ENCODE measurements around the gene TRDMT1. TPM values are rescaled to one million over a fixed set of nuclear protein-coding genes. Genes with fewer than 3 reads are reported as not detected.

The TRDMT1 gene
- total and polyA plus RNA-seq, 10 donors = 1.6 to 40.0 (median 12.0) TPM

- Histone ChIP-seq H3K4me1 (peaks cover 0 to 4% (median 0%) of the 10 kb centered on the region in 6 donors), H3K36me3 (no peaks in the 10 kb centered on the region), H3K4me3 (no peak overlapping the region), H3K9me3 (no peaks in the 10 kb centered on the region), H3K27ac (no peak overlapping the region), H3K27me3 (replicated peaks in 1 of 7) (no peaks in the 10 kb centered on the region)
- WGBS, 5 donors = 89 to 96% (median 92%) methylated on average over 5 of the region's 5 CpGs
- intact Hi-C loops (cut with DNase I; ENCODE audit: low total_unique reads) = no loop called here
- DNase-seq = no peak
- TF ChIP-seq POLR2A (IDR thresholded peaks at IDR 0.05) (no peak), CTCF (IDR thresholded peaks at IDR 0.05 in 8 of 11, conservative IDR thresholded peaks at IDR 0.05 in 3 of 11) (no peak), POLR2AphosphoS5 (IDR thresholded peaks at IDR 0.05) (no peak)
Observed at GRCh38 chr10:17126327-17126726, 75.1 kb downstream of the TRDMT1 start.

DNA sequence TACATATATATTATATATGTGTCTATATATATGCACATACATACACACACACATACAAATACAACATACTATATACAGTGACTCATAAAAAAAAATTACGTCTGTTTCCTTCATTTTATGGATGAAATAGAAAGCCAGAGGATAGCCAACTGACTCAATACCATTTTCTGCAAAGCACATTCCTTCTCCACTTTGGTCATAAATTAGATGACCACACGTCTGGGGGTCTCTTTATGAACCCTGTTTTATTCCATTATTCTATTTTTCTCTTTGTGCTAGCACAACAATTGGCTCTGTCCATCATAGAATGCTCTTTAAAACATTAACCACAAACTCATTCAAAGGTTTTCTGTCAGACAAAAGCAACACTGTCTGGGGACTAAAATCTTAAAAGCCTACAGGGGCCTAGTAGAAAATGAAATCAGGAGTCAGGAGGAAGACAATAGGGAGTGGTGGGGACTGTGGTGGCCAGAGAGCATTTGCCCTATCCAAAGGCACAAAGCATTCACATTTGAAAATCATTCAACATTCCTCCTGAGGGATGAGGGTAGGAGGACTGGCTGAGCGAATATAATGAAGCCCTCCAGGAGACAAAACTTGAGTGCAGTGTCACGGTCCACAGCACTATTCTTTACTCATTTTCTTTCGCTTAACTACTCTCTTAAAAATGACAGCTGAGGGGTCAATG is 76.1 kb downstream of the TRDMT1 start:
- no peak for DNase-seq
- Histone ChIP-seq H3K4me3 (no peak overlapping the region), H3K27me3 (replicated peaks in 1 of 7) (no peaks in the 10 kb centered on the region), H3K27ac (no peak overlapping the region), H3K9me3 (no peaks in the 10 kb centered on the region), H3K4me1 (peaks cover 0 to 4% (median 0%) of the 10 kb centered on the region in 6 donors), H3K36me3 (no peaks in the 10 kb centered on the region)
- intact Hi-C loops (cut with DNase I; ENCODE audit: low total_unique reads) = no loop called here
- TF ChIP-seq POLR2AphosphoS5 (IDR thresholded peaks at IDR 0.05) (no peak), POLR2A (IDR thresholded peaks at IDR 0.05) (no peak), CTCF (IDR thresholded peaks at IDR 0.05 in 8 of 11, conservative IDR thresholded peaks at IDR 0.05 in 3 of 11) (no peak)
- WGBS, 5 donors = 76 to 88% (median 80%) methylated on average over 5 of the region's 5 CpGs

DNA sequence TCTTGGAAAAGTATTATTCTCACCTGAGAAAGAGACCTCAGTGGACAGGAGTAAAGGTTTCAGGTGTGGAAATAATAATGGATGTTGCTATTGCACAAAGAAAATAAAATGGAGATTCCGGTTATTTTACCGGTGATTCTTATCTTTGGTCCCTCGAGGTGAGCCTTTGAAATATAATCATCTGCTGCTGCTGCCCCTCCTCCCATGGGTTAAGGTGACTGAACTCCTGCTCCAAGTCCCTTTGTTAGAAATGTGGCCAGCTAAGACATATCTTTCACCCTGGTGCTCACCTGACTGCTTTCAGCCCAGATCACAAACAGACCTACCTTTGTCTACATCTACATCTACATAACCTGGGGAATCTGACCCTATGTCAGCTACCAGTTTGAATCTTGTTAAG is 77.5 kb downstream of the TRDMT1 start:
- intact Hi-C loops (cut with DNase I; ENCODE audit: low total_unique reads) = no loop called here
- no peaks in the 10 kb centered on the region for H3K9me3 ChIP-seq
- H3K27me3 ChIP-seq (replicated peaks in 1 of 7) = no peaks in the 10 kb centered on the region
- no peak overlapping the region for H3K4me3 ChIP-seq
- peaks cover 0 to 4% (median 0%) of the 10 kb centered on the region in 6 donors for H3K4me1 ChIP-seq
- no peaks in the 10 kb centered on the region for H3K36me3 ChIP-seq
- no peak overlapping the region for H3K27ac ChIP-seq
- TF ChIP-seq POLR2AphosphoS5 (IDR thresholded peaks at IDR 0.05) (no peak), POLR2A (IDR thresholded peaks at IDR 0.05) (no peak), CTCF (IDR thresholded peaks at IDR 0.05 in 8 of 11, conservative IDR thresholded peaks at IDR 0.05 in 3 of 11) (no peak)
- no peak for DNase-seq
- 92 to 97% (median 94%) methylated on average over 3 of the region's 3 CpGs for WGBS, 5 donors

DNA sequence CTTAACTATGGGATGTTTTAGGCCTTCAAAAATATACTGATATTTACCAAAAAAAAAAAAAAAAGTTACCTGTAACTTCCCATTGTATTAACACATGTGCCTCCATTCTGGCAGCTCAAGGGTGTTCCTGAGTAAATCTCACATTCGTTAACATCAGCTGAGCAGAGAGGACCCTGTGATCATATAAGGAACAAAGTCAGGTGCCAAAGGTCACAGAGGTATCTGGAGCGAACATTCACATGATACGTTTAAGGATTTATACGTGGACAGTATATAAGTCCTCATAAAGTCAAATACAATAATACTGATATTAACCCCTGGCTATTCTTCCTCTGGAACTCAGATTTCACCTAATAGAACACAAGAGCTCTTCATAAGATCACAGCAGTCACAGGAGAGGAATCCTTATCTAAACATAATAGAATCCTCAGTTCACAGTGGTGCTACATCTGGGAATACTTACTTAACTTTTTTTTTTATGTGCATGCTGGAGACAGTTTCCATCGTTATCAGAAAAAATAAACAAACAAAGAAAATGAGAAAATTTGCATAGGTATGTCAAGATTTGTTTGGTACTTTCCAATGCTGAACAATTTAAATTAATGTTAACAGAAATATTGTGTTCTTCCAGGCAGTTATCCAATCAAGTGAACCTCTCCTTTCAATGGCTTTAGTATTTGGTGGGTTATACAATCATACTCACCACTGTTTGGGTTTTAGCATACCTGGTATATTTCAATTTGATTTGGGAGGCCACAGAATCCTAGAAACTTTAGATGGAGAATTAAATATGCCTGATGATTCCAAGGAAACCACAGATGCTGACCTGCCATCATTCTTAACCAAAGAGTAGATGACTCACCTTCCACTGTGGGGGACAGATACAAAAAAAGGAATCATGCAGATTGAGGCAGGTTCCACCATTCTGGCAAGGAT is 78.5 kb downstream of the TRDMT1 start:
- DNase-seq = no peak
- Histone ChIP-seq H3K4me1 (peaks cover 0 to under 1% (median 0%) of the 10 kb centered on the region in 6 donors), H3K9me3 (no peaks in the 10 kb centered on the region), H3K36me3 (no peaks in the 10 kb centered on the region), H3K27me3 (replicated peaks in 1 of 7) (no peaks in the 10 kb centered on the region), H3K4me3 (no peak overlapping the region), H3K27ac (no peak overlapping the region)
- 86 to 93% (median 92%) methylated on average over 5 of the region's 5 CpGs for WGBS, 5 donors
- TF ChIP-seq POLR2AphosphoS5 (IDR thresholded peaks at IDR 0.05) (no peak), CTCF (IDR thresholded peaks at IDR 0.05 in 8 of 11, conservative IDR thresholded peaks at IDR 0.05 in 3 of 11) (no peak)
- intact Hi-C loops (cut with DNase I; ENCODE audit: low total_unique reads) = no loop called here
